ENCODE measurements around the gene RB1.
"Not testable (repeated sequence)": the region's sequence is repeated elsewhere in the genome, so short reads cannot be mapped to it uniquely, and the experiment has no call there.

The RB1 gene

DNA sequence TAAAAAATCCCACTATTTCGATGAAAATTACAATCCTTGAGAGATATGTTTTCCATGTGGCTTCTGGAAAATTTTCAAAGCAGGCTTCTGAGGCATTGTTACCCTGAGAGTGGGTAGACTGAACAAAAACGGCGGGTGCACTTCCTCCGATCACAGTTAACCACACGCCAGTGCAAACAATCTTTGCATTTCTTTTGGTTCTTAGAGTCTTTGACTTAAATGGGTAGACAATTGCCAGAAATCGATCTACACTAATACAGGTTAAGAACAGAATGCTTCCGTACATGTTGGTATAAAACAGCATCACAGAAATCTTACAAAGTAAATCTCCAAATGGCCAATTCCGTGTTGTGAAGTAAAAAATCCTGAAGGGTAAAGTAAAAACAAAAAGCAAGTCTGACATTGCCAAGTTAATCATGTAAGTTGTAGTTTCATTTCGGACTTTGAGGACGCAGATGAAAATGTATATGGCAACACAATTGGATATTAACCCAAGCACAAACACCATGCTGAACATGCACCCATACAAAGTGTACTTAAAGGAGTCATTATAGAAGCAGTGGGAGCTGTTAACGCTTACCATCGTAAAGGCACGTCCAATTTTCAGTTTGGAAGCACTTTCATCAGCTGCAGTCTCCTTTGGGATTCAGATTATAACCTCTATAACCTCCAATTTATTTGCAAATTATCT lies 108.4 kb downstream of the RB1 start:
- DNase-seq: no peak

DNA sequence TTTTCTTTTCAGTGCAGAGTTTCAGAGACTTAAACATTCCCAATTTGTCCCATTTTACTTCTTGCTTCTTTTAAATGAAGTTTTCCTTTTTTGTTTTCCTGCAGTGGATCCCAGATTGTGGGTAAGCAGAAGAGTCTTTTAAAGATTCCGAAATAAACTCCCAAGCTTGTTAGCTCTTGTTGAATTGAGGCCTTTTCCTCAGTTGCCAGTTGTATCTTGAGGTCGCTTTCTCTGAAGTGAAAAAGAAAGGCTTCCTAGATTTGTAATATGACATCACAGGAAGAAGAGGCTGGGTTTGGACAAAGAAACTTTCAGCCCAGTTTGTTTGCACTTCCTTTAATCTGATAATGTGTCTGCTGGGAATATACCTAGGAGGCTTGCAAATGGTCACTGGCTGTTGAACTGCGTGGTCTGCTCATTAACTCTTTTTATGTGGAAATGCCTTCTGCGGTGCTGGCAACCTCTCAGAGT lies 109.4 kb downstream of the RB1 start, which contains the start of gene LPAR6:
Gene LPAR6, minus strand, starts transcription at position 233 of the 471 bp plus-strand sequence. CDS start 690 bp downstream, outside the sequence.
- no peak for DNase-seq

DNA sequence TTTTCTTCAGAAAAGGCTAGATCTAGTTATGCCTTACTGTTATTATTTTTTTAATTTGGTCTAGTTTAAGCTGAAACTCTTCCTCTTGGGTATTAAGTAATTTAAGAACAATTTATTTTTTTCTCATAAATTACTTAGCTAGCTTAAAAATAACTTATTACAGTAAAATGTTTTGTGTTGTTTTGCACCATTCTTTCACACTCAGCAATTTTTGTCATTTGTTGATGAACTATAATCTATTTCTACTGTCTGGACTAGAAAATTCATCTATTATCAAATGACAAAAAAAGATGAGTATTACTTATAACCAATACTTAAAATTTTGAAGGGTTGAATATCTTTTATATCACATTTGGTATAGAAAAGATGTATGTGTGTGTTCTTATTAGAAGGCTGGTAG lies 111.0 kb downstream of the RB1 start:
- DNase-seq: no peak

DNA sequence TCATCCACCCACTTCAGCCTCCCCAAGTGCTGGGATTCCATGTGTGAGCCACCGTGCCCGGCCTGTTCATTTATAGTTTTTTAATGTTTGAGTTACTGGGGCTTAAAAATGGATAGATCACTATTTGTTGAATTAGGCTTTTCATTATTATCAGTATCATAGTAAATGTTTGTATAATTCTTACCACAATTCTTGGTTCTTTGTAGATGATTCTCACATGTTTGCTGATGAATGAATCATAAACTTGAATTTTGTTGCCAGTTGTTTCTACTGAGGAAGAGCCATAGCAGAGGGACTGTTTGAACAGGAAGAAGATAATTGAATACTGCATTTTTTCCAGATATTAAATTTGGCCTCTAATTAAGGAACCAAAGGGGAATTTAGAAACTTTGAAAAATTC lies 112.0 kb downstream of the RB1 start:
- DNase-seq: no peak

DNA sequence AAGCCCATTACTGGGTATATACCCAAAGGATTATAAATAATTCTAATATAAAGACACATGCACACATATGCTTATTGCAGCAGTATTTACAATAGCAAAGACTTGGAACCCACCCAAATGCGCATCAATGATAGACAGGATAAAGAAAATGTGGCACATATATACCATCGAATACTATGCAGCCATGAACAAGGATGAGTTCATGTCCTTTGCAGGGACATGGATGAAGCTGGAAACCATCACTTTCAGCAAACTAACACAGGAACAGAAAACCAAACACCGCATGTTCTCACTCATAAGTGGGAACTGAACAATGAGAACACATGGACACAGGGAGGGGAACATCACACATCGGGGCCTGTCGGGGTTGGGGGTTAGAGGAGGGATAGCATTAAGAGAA lies 118.5 kb downstream of the RB1 start:
- DNase-seq: not testable (repeated sequence)

DNA sequence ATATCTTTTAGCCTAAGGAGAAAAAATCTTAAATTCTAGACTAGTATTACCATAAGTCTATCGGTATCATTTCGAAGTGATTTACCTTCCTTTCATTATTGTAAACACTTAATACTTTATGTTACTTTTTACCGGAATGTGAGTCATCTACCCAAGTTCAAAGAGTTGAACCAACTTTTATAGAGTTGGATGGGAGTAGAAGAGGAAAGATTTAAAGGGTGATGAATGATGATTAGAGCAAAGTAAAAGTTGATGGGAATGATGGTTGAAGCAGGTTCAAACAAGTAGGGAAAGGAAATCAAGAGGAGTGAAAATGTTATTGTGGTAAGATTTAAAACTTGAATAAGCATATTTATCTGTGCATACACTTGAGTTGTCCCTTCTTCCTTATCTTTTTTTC lies 120.7 kb downstream of the RB1 start:
- no peak for DNase-seq

DNA sequence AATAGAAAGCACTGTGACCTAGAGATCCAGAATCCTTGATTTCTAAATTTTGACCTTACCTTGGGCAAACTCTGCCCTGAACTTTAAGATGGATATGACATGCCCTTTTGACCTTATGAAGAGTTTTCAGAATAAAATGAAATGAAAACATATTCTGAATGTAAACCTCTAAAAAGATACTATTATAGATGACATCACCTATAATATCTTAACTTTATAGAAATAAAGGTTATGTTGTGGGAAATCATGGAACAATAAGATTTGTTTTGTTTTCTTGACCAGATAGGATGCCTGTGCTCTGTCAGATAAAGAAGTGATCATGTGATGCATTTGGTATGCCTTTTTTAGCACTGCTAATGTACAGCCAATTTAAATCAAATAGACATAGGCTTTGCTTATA lies 122.5 kb downstream of the RB1 start:
- no peak for DNase-seq

DNA sequence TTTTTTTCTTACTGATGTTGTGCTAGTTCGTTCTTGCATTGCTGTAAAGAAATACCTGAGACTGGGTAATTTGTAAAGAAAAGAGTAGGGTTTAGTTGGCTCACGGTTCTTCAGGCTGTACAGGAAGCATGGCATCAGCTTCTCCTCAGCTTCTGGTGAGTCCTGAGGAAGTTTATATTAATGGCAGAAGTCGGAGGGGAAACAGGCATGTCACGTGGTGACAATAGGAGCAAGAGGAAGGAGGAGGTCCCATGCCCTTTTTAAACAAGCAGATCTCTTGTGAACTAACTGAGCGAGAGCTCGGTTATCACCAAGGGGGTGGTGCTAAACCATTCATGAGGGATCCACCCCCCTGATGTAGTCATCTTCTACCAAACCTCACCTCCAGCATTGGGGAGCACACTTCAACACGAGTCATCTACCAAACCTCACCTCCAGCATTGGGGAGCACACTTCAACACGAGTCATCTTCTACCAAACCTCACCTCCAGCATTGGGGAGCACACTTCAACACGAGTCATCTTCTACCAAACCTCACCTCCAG lies 123.3 kb downstream of the RB1 start:
- DNase-seq: not testable (repeated sequence)

DNA sequence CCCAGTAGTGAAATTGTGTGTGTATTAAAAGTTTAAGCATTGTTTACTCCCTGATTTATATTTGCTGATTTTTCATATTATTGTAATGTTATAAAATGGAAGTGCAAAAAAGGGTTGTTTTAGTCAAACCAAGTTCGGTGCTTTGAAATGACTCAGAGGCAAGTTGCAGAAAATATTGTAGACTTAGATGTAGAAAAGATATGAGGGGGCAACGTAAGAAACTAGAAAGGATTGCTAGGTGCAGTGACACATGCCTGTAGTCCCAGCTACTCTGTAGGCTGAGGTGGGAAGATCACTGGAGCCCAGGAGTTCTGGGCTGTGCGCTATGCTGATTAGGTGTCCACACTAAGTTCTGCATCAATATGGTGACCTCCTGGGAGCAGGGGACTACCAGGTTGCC lies 125.5 kb downstream of the RB1 start:
- DNase-seq: no peak

DNA sequence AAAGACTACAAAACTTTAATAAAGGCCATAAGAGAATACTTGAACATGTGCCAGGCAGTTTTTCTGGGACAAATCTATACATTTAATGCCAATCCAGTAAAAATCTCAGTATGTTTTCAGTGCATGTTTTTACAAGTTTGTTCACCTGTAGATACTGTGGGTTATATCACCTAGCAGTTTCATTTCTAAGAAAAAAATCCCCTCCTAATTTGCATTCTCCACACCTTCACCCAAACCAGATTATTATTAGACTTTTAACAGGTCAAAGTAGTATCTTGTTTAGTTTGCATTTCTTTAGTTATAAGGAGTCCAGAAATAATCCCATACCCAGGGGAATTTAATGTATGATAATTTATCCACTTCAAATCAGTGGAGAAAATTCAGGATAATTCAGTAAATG lies 126.3 kb downstream of the RB1 start:
- DNase-seq: no peak

DNA sequence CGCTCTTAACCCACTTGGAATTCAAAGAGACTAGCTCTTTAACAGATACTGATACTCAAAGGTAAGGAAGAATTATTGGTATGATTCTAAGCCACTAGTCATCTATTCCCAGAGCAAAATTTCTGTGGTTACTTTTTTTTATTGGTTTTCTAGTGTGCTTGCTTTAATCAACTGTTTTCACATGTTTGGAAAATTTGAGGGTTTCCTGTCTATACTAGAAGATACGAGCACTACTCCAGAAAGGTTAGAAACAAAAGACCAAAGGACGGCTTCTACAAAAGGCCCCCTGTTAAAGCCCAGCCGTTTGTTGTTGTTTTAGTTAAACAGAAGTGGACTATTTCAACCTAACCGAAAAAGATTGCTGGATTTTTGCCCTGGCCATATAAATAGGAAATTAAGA lies 127.9 kb downstream of the RB1 start:
- DNase-seq: no peak

DNA sequence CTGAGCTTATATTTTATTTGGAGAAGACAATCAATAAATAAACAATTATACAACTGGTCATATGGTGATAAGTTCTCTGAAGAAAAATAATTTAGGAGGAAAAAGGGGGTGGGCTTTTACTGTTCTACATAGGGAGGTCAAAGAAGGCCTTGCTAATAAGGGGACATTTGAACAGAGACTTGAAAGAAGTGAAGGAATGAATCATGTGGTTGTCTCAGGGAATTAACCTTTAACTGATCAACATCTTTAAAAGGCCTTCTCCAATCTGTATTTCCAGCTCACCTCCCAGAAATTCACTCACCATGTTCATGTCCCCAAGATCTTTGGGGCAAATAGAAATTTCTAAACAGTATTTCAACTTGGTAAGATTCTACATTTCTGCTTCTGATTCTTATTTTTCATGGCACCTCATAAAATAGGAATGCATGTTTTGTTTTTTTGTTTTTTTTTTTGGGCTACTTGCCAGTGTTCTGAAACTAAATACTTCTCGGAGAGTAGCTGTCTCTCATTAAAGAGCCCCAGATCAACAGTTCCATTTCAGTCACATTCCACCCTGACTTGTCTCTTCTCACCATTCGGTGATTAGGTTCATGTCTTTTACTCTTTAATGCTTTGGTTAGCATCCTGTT lies 128.6 kb downstream of the RB1 start:
- DNase-seq: peak; percentile 34

DNA sequence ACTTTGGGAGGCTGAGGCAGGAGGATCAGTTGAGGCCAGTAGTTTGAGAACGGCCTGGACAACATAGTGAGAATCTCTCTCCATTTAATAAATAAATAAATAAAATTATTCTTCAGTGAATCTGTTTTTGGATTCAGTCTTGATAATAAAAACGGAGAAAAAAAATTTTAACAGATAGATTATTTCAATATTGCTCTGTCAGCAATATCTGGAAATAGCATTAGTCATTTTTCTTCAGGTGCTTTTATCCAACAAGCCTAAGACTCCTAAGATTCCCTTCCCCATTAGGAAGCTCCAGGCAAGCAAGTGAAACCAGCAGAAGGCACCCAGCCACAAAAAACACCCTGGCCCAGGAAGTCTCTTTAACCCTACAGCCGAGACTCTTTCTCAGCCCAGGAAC lies 130.6 kb downstream of the RB1 start:
- DNase-seq: no peak

DNA sequence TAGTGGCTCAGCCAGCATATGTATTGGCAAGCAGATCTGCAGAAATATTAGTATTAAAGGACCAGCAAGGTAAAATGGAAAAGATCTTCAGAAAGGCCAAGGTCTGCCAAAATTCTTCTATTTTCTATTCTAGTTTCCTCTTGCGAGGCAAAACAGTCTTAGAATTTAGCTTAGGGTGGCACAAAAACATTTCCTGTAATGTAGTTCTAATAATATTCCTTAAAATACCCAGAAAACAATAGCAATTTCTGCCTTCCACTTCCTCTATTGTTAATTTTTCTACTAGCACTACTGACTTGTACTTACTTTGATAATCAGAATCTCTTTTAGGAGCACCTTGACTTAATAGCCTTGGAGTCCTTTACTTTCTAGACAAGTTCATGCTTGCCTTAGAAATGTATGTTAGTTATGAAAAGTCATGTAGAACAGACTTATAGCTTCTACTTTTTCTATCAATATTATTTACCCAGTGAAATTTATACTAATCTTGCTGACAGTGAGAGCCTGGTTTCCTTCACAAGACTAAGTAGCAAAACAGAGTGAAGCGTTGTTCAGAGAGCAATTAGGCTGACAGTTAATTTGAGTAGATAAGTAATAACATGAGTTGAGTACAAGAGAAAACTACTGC lies 133.2 kb downstream of the RB1 start:
- DNase-seq: no peak

DNA sequence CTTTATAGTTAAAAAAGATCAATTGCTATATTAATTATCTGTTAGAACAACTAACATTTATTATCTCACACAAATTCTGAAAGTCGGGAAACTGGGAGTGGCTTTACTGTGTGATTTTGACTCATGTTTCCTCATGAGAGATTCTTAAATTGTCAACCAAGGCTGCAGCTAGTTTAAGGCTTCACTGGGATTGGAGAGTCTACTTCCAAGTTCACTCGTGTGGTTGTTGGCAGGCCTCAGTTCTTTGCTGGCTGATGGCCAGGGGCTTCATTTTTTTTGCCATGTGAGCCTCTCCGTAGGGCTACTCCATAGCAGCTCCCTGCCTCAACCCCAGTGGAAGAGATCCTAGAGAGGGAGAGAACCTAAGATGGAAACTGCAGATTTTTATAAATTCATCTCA lies 133.8 kb downstream of the RB1 start:
- DNase-seq: no peak

DNA sequence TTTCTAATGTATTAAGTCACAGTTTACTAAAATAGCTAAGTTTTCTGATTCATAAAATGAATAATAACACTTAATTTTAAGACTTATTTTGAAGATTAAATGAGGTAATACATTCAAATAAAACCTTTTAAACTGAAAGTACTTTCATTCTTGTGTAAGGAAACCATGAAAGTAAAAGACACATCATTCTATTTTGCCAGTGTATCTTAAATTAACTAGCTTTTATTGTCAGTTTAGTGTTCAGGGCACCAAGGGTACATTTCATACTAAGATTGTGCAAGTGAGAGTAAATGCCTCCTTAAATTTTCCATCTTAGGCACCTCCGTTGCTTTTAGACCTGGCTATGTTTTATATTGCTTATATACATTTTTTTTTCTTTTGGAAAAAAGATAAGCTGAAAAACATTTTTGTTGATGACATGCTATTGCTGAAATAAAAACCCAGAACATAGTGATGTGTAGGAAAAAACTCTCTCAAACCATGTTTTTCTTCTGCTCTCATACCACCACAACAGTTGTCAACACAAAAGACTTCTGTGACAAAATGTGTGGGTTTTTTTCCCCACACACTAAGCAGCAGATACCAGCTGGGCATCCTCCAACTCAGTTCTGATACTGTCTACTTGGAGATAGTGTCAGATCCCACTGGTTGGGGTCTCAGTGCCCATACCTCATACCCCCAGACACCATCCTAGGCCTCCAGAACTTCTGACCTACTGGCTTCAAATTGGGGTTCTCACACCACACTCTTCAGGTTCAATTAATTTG lies 140.1 kb downstream of the RB1 start:
- no peak for DNase-seq

DNA sequence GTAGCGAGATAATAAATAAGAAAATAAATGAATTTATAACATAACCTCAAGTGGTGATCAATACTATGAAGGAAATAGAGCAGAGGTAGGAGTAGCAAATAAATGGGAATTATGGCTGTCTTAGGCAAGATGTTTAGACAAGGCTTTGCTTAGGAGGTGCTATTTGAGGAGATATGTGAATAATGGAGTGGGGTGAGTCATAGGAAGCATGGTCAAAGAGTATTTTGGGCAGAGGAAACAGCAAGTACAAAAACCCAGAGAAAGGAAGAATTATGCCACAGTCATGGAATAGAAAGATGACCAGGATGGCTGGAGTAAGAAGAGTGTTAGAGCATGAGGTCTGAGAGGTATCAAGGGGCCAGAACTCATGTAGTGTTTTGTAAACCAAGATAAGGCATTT lies 142.9 kb downstream of the RB1 start:
- DNase-seq: no peak

DNA sequence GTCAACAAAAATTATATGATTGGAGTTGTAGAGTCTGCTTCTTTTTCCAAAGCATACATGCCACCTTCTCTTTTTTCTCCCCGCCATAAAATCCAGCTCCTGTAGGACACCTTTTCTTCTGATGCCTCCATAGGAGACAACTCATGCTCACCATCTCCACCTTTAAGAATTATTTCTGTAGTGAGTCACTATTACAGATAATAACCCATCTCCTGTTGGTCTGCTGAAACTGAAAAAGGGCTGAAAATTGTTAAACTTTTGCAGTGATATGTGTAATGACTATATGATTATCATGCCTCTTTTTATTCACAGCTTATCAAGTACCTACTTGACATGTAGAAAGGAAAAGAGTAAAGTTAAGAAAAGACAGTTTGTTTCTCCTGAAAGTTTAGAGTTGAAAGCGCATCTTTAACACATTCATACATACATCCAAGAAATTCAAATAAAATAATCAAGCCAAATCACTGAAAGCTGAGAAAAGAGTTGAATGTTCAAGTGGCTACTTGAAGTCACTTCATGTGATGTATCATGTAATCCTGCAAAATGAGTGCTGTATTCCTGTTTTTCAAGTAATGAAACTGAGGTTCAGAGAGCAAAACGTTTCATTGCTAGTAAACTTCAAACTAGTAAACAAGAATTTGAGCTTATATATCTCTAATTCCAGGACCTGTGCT lies 144.9 kb downstream of the RB1 start:
- no peak for DNase-seq

DNA sequence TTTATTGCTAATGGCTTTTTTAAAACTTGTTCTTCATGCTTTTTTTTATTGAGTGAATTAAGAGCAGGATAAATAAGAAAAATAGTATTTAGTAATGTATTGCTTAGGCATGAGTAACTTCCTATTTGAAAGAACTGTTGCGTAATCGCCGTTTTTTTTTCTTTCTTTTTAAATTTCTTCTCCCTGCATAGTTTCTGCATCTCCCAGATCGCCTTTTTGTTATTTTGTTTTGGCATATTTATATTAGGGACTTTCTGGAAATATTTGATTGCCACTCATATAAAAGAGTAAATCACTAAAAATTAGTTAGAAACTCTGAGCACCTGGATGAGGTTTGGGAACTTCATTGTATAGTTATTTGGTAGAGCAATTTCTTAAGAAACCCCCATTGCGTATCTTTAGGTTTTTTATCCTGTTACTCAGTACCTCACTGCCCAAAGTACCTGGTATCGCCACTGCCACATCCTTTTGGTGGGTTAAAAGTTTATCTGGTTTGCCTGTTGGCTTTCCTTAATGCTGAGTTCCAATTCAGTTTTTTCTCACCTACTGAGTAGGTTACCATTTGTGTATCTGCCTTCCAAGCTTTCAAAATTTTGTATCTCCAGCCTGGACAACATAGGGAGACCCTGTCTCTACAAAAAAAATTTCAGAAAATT lies 145.5 kb downstream of the RB1 start:
- DNase-seq: no peak

DNA sequence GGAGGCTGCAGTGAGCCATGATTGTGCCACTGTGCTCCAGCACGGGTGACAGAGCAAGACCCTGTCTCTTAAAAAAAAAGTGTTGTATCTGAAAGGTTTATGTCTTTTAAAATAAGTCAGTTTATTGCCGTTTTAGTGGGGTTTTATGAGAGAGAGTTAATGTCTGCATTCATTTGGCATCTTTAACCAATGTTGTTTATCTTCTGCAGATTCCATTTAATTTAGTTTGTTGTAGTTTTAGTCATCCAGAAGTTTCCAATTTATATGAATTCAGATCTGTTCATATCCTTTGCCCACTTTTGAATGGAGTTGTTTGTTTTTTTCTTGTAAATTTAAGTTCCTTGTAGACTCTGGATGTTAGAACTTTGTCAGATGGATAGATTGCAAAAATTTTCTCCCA lies 146.1 kb downstream of the RB1 start:
- no peak for DNase-seq

DNA sequence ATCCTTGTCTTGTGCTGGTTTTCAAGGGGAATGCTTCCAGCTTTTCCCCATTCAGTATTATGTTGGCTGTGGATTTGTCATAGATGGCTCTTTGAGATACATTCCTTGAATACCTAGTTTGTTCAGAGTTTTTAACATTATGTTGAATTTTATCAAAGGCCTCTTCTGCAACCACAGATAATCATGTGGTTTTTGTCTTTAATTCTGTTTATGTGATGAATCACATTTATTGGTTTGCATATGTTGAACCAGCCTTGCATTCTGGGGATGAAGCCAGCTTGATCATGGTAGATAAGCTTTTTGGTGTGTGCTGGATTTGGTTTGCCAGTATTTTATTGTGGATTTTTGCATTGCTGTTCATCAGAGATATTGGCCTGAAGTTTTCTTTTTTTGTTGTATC lies 147.6 kb downstream of the RB1 start:
- DNase-seq: not testable (repeated sequence)

DNA sequence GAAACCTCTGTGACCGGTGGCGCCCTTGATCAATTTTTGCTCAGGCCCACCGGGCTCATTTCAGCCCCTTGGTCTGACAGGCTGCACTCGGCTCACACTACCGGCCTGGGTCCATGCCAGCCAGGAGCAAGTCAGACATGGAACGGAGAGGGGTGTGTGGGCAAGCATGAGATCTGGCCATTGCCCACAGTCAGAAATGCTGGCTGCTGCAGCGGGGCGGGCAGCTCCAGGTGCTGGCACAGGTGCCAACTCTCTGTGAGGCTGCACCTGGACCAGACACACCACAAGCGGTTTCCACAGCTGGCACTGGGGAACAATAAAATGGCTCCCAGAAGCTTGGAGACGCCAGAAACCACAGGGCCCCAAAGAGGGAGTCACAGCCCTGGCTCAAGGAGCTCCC lies 153.0 kb downstream of the RB1 start:
- DNase-seq: no peak
